Progenitor cell of endocrine pancreas (in vitro differentiated cells): ENCODE results near the gene BBIP1. TPM values are rescaled to one million over a fixed set of nuclear protein-coding genes. Genes with fewer than 3 reads are reported as not detected.

Source experiments
- DNase-seq: peaks from one replicate; pipeline ENCODE4 v3.0.0; 2021; ENCODE audit warnings: low spot score; ENCODE audit not compliant: unreplicated experiment
- H3K27ac Mint-ChIP-seq: 2 replicates; pipeline ENCODE4 v1.8.0; 2021; ENCODE audit warnings: mild to moderate bottlenecking, moderate library complexity, mixed read lengths
- H3K27me3 Mint-ChIP-seq: 2 replicates; pipeline ENCODE4 v1.8.0; 2021; ENCODE audit warnings: mixed read lengths
- H3K36me3 Mint-ChIP-seq: 2 replicates; pipeline ENCODE4 v1.8.0; 2022; ENCODE audit warnings: mixed read lengths; ENCODE audit not compliant: insufficient read depth
- H3K4me1 Mint-ChIP-seq: 2 replicates; pipeline ENCODE4 v1.8.0; 2021; ENCODE audit warnings: low read depth, mixed read lengths
- H3K4me3 Mint-ChIP-seq: 2 replicates; pipeline ENCODE4 v1.8.0; 2021; ENCODE audit warnings: low read depth, mild to moderate bottlenecking, moderate library complexity, mixed read lengths
- H3K9me3 Mint-ChIP-seq: 2 replicates; pipeline ENCODE4 v1.8.0; 2021; ENCODE audit warnings: low read depth, mixed read lengths
- total RNA-seq: library from RNA; stranded (reverse); gene quantifications from 2 replicates; pipeline ENCODE4 v1.2.1, GENCODE V29; 2021
- TF ChIP-seq, protein P1 (sequence below): fragments of 200-600 bp; sonication (generic); IDR thresholded peaks from one replicate; pipeline ENCODE4 v1.5.0; 2021; ENCODE audit warnings: antibody characterized with exemption, mild to moderate bottlenecking; ENCODE audit not compliant: unreplicated experiment

The BBIP1 gene
- total RNA-seq, 1 donor from 2014 or later: 26.8 TPM

DNA sequence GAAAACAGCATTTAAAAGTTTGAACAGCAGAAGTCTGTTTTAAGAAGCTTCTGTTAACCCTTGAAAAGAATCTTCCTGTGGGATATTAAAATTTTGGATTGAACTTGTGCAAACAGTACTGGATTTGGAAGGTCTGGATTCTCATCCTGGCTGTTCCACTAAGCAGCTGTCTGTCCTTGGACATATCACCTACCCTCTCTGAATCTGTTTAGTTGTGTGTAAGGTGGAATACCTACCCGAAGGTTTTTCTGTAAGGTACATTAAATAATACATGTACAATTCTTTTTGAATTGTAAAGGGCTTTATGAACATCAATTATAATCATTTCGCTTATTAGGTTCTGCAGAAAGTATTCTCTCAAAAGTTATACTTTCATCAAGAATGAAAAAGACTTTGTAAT lies 45.0 kb downstream of the BBIP1 start:
- Mint-ChIP-seq H3K4me3 (peak overlapping the region; percentile 68), H3K4me1 (peaks cover 21% of the 10 kb centered on the region)

GRCh38 chr10:110872984-110873923 lies 45.7 kb downstream of the BBIP1 start:
- Mint-ChIP-seq H3K4me1 (peaks cover 21% of the 10 kb centered on the region), H3K4me3 (peak overlapping the region; percentile 89), H3K27ac (peak overlapping the region; percentile 93), H3K36me3 (peaks cover 4% of the 10 kb centered on the region), H3K9me3 (no peaks in the 10 kb centered on the region), H3K27me3 (no peaks in the 10 kb centered on the region)
- no peak for DNase-seq
- TF ChIP-seq, protein P1, sequence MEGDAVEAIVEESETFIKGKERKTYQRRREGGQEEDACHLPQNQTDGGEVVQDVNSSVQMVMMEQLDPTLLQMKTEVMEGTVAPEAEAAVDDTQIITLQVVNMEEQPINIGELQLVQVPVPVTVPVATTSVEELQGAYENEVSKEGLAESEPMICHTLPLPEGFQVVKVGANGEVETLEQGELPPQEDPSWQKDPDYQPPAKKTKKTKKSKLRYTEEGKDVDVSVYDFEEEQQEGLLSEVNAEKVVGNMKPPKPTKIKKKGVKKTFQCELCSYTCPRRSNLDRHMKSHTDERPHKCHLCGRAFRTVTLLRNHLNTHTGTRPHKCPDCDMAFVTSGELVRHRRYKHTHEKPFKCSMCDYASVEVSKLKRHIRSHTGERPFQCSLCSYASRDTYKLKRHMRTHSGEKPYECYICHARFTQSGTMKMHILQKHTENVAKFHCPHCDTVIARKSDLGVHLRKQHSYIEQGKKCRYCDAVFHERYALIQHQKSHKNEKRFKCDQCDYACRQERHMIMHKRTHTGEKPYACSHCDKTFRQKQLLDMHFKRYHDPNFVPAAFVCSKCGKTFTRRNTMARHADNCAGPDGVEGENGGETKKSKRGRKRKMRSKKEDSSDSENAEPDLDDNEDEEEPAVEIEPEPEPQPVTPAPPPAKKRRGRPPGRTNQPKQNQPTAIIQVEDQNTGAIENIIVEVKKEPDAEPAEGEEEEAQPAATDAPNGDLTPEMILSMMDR: no peak

More for the DNA sequence above, 45.0 kb downstream of the BBIP1 start:
- peak overlapping the region; percentile 37 for H3K27ac Mint-ChIP-seq
- H3K27me3 Mint-ChIP-seq: no peaks in the 10 kb centered on the region
- peaks cover 4% of the 10 kb centered on the region for H3K36me3 Mint-ChIP-seq
- no peak for DNase-seq
- no peaks in the 10 kb centered on the region for H3K9me3 Mint-ChIP-seq
- TF ChIP-seq, protein P1: no peak

GRCh38 chr10:110872145-110872983 lies 46.6 kb downstream of the BBIP1 start:
- Mint-ChIP-seq H3K4me1 (peaks cover 25% of the 10 kb centered on the region), H3K27me3 (no peaks in the 10 kb centered on the region), H3K27ac (peak overlapping the region; percentile 93), H3K4me3 (peak overlapping the region; percentile 89), H3K9me3 (no peaks in the 10 kb centered on the region), H3K36me3 (peaks cover 2% of the 10 kb centered on the region)
- peak; percentile 62 for DNase-seq
- TF ChIP-seq, protein P1: peak; percentile 37

DNA sequence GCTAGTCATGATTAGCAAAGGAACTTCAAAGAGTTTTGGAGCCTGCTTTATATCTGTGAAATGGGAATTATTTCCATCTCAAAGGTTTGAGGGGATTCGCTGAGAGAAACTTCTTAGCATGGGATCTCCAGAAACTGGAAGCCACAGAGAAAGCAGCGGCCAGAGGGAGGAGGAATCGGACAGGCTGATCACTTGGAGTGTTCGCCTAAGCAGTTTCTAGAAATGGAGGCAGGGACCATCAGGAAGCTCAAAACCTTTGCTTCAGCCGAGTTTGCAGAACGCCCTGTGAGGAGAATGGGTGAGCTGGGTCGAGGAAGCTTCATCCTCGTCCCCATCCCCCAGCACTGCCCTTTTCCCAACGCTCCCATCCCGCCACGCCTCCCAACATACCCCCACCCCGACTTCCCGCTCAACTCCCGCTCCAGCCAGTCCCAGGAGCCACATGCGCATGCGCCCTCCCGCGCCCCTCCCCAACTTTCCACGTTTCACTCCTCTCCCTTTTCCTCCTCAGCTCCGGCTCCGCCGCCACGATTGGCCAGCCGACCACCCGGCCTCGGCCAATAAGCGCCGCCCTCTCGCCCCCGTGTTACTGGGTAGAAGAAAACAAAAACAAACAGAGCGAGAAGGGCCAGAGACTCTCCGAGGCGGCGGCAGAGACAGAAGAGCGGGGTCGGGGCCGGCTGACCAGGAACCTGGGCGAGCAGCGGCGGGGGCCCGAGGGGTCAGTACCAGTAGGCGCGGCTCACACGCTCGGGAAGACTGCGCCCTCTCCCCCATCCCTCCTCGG lies 47.5 kb downstream of the BBIP1 start, which contains the start of gene PDCD4:
TSS of gene PDCD4 (plus strand) at position 631 of the 787 bp plus-strand sequence. CDS start 4,100 bp downstream, outside the sequence.
- Mint-ChIP-seq H3K27ac (peak within 1 kb of the TSS; percentile 93), H3K36me3 (peaks cover 2% of the 10 kb centered on the region), H3K4me1 (peaks cover 27% of the 10 kb centered on the region), H3K9me3 (no peaks in the 10 kb centered on the region), H3K27me3 (no peaks in the 10 kb centered on the region), H3K4me3 (peak within 1 kb of the TSS; percentile 89)
- TF ChIP-seq, protein P1: no peak
- DNase-seq: peak; percentile 100
